Fibroblast of skin of back (primary cell): ENCODE data around the gene RFXAP. TPM values are rescaled to one million over a fixed set of nuclear protein-coding genes. Genes with fewer than 3 reads are reported as not detected.
A peak's percentile ranks its signal among the peaks of the same experiment; 100 is the strongest.
"Not testable (repeated sequence)": the region's sequence is repeated elsewhere in the genome, so short reads cannot be mapped to it uniquely, and the experiment has no call there.

Experiments
- DNase-seq: peaks from one replicate; pipeline ENCODE4 v3.0.0-alpha.2; 2013
- polyA plus RNA-seq, 2 experiments: library from polyadenylated mRNA; unstranded; fragments of 120-200 nt; gene quantifications; one replicate each; pipeline ENCODE4 v1.2.1, GENCODE V29; 2013; ENCODE audit not compliant: insufficient read length in 2 of 2

The RFXAP gene
- 4.0 TPM for polyA plus RNA-seq (2013, experiment 1 of 2; ENCODE audit: insufficient read length)
- polyA plus RNA-seq (2013, experiment 2 of 2; ENCODE audit: insufficient read length) = 4.6 TPM

DNA sequence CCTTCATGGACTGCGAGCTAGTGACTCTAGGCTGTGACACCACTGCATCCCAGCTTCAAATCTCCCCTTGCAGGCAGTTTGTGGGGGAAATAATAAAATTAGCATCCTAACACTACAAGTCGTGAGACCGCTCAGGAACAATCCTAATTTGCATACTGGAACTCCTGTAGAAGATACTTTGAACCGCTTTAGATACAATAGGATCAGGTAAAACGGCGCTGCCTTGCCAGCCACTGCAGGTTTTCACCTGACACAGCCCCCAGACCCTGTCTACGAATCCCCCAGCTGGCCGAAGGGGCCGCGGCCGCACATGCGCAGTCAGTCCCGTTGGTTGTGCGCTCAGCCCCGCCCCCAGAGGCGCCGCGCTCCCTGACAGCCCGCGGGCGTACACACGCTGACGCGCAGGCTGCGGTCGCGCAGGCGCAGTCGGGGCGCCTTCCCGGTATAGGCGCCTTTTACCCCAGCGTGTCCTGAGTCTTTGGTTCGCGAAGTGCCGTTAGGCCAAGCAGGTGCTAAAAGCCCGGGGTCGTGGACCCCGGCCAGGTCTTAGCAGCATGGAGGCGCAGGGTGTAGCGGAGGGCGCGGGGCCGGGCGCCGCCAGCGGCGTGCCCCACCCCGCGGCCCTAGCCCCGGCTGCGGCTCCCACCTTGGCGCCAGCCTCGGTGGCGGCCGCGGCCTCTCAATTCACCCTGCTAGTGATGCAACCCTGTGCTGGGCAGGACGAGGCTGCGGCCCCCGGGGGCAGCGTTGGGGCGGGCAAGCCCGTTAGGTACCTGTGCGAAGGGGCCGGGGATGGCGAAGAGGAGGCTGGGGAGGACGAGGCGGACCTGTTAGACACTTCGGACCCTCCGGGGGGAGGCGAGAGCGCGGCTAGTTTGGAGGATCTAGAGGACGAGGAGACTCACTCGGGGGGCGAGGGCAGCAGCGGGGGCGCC lies at the start of gene RFXAP:
RFXAP (plus strand) TSS at position 419 of the 935 bp plus-strand sequence; CDS start at position 555, 136 bp downstream.
- peak; percentile 85 for DNase-seq

GRCh38 chr13:36769545-36769944 lies 49.5 kb upstream of the RFXAP start:
- DNase-seq = no peak

- DNase-seq = no peak
Measured at GRCh38 chr13:36770741-36771140, 48.3 kb upstream of the RFXAP start.

DNA sequence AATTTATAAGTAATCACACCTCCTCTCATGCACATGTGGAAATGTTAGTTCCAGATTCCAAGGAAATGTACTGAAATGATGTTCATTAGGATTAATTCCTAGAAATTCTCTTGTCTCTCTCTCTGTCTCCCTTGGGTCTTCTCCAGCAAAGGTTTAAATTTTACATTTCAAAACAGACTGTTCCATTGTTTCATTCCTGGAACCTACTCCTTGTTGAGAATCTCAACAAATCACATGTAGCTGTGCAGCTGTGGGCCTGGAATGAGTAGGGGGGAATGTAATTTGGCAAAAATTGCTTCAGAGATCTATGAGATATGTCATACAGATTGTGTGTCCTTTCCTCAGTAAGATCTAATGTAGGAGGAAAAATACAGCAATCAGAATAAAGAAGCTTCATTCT lies 46.2 kb upstream of the RFXAP start:
- no peak for DNase-seq

DNA sequence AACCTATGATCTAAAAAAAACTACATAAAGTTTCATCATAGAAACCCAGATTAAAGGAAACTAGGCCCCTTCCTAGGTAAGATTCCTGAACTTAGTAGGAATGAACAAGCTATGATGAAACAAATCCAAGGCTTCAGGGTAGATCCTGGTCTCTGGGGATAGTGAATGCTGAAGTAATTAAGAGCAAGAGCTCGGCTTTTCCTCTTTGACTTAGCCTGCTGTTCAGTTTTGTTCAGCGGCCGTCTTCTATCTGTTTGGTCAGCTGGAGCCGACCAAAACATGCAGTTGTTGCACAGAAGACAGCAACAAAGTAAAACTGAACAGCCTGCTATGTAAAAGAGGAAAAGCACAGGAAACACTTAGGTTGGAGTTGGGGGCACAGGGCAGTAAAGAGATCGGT lies 44.1 kb upstream of the RFXAP start:
- no peak for DNase-seq

DNA sequence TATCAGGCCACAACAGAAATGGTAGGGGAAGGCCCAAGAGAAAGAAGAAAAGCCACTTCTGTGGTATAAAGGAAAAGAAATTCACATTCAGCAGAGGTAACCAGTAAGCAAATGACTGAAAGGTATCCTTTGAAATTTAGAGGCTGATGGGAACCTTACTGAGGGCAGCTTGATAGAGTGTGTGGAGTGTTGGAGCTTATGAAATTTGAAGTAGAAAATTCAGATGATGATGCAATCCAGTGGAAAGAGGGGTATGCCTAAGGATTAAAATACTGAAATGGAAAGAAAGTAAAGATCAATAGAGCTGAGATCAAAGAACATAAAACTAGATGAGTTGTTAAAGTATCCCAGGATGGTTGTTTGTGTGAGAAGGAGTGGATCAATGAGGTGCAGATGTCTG lies 42.8 kb upstream of the RFXAP start:
- no peak for DNase-seq

GRCh38 chr13:36778083-36778671 lies 40.8 kb upstream of the RFXAP start:
- DNase-seq = peak; percentile 80

- DNase-seq = no peak
Measured at GRCh38 chr13:36783890-36784289, 35.1 kb upstream of the RFXAP start.

GRCh38 chr13:36786175-36786574 lies 32.8 kb upstream of the RFXAP start:
- DNase-seq = not testable (repeated sequence)

DNA sequence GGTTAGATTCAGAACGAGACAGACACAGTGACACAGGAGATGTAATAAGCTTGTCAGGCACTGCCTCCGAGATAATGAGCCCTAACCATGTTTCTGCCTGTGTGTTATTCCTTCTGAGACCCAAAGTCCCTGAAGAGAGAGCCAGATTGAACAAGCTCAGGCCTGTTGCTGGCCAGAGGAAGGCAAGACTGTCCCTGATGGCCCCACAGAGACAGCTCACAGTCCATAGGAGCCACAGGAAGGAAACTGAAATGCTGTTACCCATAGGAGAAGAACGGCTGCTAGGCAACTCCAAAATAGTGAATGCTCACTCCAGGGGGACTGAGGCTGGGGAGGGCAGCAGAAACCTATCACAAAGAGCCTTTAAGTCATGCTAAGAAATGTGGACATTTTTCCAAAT lies 31.8 kb upstream of the RFXAP start:
- DNase-seq = no peak

- peak; percentile 26 for DNase-seq
Measured at GRCh38 chr13:36788276-36788675, 30.7 kb upstream of the RFXAP start.

GRCh38 chr13:36789061-36789460 lies 30.0 kb upstream of the RFXAP start:
- peak; percentile 11 for DNase-seq

DNA sequence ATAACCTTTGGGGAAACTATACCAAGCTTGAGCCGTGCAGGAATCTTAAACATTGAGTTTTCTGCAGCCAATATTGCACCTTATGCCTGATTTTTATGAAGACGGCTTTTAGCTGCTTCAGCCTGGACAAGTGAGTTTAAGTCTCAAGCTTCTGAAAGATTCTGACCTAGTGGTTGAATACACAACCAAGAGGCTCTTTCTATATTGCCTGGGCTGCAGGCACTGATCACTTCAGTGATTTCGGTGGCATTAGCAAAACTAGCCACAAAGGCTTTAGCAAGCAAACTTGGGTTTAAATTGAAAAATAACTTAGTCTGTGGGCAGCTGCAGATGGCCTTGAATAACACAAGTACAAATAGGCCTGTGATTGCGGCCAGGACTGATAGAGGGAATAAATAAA lies 29.3 kb upstream of the RFXAP start:
- DNase-seq = no peak

DNA sequence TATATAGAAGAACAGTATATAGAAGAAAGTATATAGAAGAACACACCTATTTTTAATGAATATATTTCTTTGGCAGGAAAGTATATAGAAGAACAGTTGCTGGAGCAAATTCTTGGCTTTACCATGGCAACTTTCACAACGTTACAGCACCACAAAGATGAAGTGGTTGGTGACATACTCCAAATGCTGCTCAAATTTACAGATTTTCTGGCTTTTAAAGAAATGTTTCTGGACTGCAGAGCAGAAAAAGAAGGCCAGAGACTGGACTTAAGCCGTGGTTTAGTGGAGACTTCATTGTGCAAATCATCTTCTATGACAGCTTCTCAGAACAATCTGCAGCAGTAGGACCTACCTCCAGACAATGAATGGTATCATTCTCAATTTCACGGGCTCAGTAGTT lies 24.3 kb upstream of the RFXAP start:
- DNase-seq = no peak

- DNase-seq = no peak
Measured at GRCh38 chr13:36795463-36795862, 23.6 kb upstream of the RFXAP start.

GRCh38 chr13:36796052-36796451 lies 23.0 kb upstream of the RFXAP start:
- no peak for DNase-seq

GRCh38 chr13:36801035-36801434 lies 18.0 kb upstream of the RFXAP start:
- DNase-seq = no peak

DNA sequence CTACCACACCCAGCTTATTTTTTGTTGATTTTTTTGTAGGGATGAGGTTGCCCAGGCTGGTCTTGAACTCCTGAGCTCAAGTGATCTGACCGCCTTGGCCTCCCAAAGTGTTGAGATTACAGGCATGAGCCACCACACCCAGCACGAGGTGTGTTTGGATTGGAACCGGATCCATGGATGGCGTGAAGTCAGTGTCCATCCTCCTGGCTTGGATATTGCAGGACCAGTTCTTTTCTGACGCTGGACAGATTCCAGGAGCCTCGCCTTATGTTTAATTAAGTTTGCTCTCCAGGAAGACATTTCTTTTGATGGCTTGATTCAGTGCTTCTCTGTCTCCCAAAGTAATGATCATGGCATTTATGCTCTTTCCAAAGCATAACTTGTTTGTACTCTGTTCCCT lies 14.4 kb upstream of the RFXAP start:
- DNase-seq = no peak

DNA sequence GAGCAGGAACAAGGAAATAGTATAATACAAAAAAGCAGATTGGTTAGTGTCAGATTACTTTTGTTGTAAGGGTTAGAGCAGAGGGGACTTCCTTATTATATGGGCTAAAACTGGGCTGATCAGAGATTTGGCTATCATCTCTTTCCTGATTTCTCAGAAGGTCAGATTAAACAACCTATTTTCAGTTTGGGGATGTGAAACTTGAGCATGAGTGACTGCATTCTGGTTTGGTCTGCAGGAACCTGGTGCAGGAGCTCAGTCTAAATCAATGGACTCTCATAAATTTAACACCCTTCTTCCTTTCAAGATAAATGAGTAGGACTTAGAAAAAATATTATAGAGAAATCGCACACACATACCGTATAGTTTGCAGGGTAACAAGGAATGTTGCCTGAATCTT lies 12.9 kb upstream of the RFXAP start:
- no peak for DNase-seq

GRCh38 chr13:36807616-36808015 lies 11.4 kb upstream of the RFXAP start:
- no peak for DNase-seq

- no peak for DNase-seq
Measured at GRCh38 chr13:36813225-36813624, 5.8 kb upstream of the RFXAP start.

DNA sequence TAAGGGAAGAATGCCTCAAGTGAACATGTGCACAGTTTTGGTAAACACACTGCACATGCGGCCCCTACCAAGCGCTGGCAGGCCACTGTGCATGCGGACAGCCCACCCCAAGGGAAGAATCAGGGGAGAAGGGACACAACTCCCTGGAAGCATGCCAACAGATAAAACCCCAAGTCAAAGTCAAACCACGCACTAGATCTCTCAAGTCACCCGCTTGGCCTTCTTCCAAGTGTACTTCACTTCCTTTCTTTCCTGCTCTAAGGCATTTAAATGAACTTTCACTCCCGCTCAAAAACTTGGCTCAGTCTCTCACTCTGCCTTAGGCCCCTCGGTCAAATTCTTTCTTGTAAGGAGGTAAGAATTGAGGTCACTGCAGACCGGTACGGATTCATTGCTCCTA lies 4.6 kb upstream of the RFXAP start:
- DNase-seq = no peak

- DNase-seq = no peak
Measured at GRCh38 chr13:36815062-36815461, 4.0 kb upstream of the RFXAP start.
